Stimulated activated CD4-positive, alpha-beta T cell treated with anti-CD3 and anti-CD28 coated beads, Interleukin-12 subunit alpha, Interleukin-12 subunit beta, amount 100 ng/mL, for 4 hours (primary cell): ENCODE measurements around the gene IL34.
A peak's percentile ranks its signal among the peaks of the same experiment; 100 is the strongest.
"Not testable (repeated sequence)": the region's sequence is repeated elsewhere in the genome, so short reads cannot be mapped to it uniquely, and the experiment has no call there.

Source experiments
- DNase-seq: peaks from one replicate; pipeline ENCODE4 v3.0.0-alpha.2; 2020

The IL34 gene

GRCh38 chr16:70633617-70634016 is 12.7 kb upstream of the IL34 start:
- DNase-seq: not testable (repeated sequence)

GRCh38 chr16:70634861-70635260 is 11.5 kb upstream of the IL34 start:
- DNase-seq: no peak

- no peak for DNase-seq
These were observed 10.9 kb upstream of the IL34 start for GRCh38 chr16:70635336-70636016.

GRCh38 chr16:70638814-70639792 is 7.3 kb upstream of the IL34 start:
- DNase-seq: no peak

- no peak for DNase-seq
These were observed 3.7 kb upstream of the IL34 start for GRCh38 chr16:70642633-70643032.

GRCh38 chr16:70643264-70643663 is 3.1 kb upstream of the IL34 start:
- not testable (repeated sequence) for DNase-seq

- no peak for DNase-seq
These were observed 1.4 kb upstream of the IL34 start for GRCh38 chr16:70644763-70645597.

- no peak for DNase-seq
These were observed 1.3 kb downstream of the IL34 start for GRCh38 chr16:70647441-70648359.

- no peak for DNase-seq
These were observed 2.2 kb downstream of the IL34 start for GRCh38 chr16:70648606-70649005.

- DNase-seq: no peak
These were observed 2.9 kb downstream of the IL34 start for GRCh38 chr16:70649300-70649699.

- no peak for DNase-seq
These were observed 3.9 kb downstream of the IL34 start for GRCh38 chr16:70650216-70650615.

GRCh38 chr16:70651524-70651923 is 5.2 kb downstream of the IL34 start:
- DNase-seq: no peak

GRCh38 chr16:70652322-70652721 is 6.0 kb downstream of the IL34 start:
- DNase-seq: no peak

- no peak for DNase-seq
These were observed 7.0 kb downstream of the IL34 start for GRCh38 chr16:70653406-70653805.

GRCh38 chr16:70653809-70654771 is 7.7 kb downstream of the IL34 start:
- DNase-seq: peak; percentile 69

GRCh38 chr16:70656065-70656711 is 9.8 kb downstream of the IL34 start:
- DNase-seq: no peak

- DNase-seq: no peak
These were observed 10.4 kb downstream of the IL34 start for GRCh38 chr16:70656712-70657263.

GRCh38 chr16:70657956-70658355 is 11.6 kb downstream of the IL34 start:
- no peak for DNase-seq

GRCh38 chr16:70658921-70659320 is 12.6 kb downstream of the IL34 start:
- no peak for DNase-seq

GRCh38 chr16:70659546-70659945 is 13.2 kb downstream of the IL34 start:
- DNase-seq: no peak
